ENCODE results near the gene TRAK2.

GRCh38 chr2:201415149-201415548, 36.1 kb downstream of the TRAK2 start:
- TF ChIP-seq CTCF (conservative IDR thresholded peaks at IDR 0.05; ENCODE audit: low read length): no peak
- TF ChIP-seq EZH2phosphoT487 (IDR thresholded peaks at IDR 0.05; ENCODE audit: borderline replicate concordance, low read depth, low read length): no peak

Data from OCI-LY7 (cell line).